Hepatocyte (in vitro differentiated cells): ENCODE results near the gene ANKEF1.

ENCODE experiments used
- EZH2phosphoT487 ChIP-seq: fragments of 200-600 bp; sonication (generic); IDR thresholded peaks from one replicate; pipeline ENCODE4 v1.6.1; 2018; ENCODE audit warnings: antibody characterized with exemption, mild to moderate bottlenecking, low read depth, moderate library complexity; ENCODE audit not compliant: unreplicated experiment, severe bottlenecking
- TF ChIP-seq, protein P1 (sequence below): fragments of 200-600 bp; sonication (generic); IDR thresholded peaks from 2 replicates; pipeline ENCODE4 v1.5.1; 2016; ENCODE audit warnings: antibody characterized with exemption, mild to moderate bottlenecking; ENCODE audit not compliant: poor library complexity

DNA sequence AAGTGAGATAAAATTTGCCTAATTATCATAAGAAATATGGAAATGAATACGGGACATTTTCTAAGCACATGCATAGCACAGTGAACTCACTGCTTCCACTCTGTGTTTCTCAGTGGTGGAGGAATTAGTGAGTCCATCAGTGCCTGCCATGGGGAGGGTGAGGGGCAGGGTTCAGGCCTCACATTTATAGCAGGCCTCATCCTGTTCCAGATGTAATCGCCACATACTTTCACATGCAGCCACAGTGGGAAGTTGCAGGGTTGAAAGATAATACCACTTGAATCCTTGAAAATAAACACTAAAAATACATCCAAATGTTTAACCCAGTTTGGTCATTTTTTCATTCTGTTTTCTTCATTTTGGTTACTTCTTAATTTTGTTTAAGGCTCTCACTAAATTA lies 29.9 kb upstream of the ANKEF1 start:
- TF ChIP-seq EZH2phosphoT487: no peak
- TF ChIP-seq, protein P1, sequence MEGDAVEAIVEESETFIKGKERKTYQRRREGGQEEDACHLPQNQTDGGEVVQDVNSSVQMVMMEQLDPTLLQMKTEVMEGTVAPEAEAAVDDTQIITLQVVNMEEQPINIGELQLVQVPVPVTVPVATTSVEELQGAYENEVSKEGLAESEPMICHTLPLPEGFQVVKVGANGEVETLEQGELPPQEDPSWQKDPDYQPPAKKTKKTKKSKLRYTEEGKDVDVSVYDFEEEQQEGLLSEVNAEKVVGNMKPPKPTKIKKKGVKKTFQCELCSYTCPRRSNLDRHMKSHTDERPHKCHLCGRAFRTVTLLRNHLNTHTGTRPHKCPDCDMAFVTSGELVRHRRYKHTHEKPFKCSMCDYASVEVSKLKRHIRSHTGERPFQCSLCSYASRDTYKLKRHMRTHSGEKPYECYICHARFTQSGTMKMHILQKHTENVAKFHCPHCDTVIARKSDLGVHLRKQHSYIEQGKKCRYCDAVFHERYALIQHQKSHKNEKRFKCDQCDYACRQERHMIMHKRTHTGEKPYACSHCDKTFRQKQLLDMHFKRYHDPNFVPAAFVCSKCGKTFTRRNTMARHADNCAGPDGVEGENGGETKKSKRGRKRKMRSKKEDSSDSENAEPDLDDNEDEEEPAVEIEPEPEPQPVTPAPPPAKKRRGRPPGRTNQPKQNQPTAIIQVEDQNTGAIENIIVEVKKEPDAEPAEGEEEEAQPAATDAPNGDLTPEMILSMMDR: no peak
